GF-D8 (cell line): Measurements from ENCODE around the gene PDE4DIP.
"Not testable (repeated sequence)": the region's sequence is repeated elsewhere in the genome, so short reads cannot be mapped to it uniquely, and the experiment has no call there.

Source experiments
- DNase-seq: peaks from one replicate; lab custom pipeline; 2025; lab: John Stamatoyannopoulos, UW

The PDE4DIP gene

DNA sequence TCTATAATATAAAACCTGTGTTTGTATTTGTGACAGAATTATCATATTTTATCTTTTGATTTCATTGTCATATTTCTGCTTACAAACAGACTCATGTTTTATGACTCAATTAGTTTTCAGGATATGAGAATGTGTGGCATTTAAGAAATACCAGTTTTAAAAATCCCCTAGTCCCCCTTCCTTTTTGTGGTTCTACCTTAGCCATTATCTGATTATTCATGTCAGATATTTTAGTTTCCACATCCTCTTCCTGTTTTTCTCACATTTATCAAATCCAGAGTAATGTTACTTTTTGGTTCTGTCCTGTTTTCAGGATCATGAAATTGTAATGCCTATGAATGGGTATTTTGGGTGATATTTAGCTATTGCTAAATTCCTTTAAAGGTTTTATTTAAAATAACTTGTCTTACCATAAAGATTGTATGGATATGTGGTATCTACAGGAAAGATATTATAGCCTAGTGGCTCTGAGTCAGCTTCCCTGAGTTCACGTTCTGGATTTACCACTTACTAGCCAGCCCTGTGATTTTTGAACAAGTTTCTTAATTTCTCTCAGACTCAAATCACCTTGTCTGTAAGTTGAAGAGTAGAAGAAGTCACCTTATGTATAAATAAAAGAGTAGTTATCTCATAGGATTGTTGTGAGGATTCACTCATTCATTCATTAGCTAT, 131.8 kb downstream of the PDE4DIP start:
- DNase-seq: not testable (repeated sequence)

DNA sequence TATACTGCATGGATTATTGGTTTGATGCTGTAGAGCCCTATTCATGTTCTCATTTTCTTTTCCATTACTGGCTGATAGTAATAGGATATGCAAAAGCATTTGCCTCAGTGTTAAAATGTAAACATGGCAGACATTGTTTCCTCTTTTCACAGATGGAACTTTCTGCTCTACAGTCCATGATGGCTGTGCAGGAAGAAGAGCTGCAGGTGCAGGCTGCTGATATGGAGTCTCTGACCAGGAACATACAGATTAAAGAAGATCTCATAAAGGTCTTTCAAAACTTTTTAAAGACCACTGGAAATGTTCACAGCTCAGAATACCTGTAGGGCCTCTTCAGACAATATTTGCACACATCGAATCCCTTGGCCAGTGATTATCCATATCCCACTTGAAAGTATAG, 133.6 kb downstream of the PDE4DIP start:
- DNase-seq: not testable (repeated sequence)

DNA sequence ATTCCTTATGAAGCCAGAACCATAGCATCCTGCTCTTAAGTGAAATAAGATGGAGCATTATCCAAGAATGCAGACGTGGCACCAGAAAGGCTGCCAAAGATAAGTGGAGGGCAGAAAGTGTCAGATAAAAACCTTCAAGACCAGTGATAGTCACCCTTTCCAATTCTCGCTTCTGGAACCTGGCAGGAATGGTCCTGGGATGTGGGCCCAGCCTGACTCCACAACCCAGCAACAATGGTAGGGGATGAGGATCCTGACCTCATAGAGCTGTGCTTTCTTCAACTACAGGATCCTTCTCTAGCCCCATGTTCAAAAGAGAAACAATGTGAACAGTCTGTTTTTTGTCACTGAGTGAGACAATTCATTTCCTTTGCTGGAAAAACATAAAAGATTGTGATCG, 145.2 kb downstream of the PDE4DIP start:
- DNase-seq: not testable (repeated sequence)

DNA sequence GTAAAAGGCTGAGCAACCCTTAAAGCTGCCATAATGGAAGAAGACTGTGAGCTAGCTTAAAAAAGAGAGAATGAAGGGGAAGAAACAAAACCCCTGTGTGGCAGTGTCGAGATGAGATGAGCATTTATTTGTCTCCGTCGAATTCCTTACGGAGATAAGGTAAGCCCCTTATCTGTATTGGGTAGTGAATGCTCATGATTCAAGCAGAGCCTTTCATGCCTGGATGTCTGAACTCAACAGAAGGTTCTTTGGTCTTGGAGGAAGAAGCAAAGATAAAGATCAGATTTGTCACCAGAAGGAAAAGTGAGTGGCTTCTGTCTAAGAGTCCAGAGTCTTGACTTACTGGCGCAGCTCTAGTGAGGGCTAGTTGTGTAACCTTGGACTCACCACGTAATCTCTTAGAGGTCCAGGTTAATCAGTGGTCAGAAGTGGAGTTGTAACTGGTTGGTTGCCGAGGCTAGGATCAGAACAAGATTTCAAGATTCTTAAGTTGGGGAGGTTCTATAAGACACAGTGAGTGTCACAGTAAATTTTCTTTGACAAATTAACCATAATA, 146.1 kb downstream of the PDE4DIP start:
- not testable (repeated sequence) for DNase-seq

DNA sequence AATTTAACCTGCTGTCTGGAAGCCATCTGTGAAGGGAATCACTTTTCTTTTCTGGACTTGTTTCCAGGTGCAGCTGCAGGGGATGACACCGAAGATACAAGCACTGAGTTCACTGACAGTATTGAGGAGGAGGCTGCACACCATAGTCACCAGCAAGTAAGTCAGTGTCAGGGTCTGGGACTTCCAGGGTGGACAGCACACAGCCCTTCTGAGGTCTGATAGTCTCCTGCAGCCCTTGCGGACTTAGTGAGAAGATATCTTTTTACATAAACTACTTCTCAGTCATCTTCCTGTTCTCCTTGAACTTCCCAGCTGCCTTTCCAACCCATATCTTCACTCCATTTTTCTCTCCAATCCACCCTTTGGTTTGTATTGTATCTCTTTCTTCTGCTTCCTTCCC, 147.6 kb downstream of the PDE4DIP start:
- DNase-seq: not testable (repeated sequence)

DNA sequence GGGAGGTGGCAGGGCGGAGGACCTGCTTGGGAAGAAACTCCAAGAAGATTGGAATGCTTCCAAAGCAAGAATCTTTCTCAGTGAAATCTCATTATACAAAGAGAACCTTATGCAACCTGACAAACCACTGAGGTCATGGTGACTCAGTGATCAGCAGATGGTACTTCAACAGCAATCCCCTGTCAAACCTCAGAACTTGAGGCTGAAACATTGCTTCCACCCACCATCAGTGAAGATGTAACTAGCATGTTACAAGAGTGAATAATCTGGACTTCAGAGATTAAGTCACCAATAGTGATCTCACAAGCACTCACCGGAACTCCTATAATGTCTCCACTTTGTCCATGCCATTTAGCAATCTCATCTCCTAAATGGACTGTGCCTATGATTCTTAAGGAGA, 148.1 kb downstream of the PDE4DIP start:
- DNase-seq: not testable (repeated sequence)

DNA sequence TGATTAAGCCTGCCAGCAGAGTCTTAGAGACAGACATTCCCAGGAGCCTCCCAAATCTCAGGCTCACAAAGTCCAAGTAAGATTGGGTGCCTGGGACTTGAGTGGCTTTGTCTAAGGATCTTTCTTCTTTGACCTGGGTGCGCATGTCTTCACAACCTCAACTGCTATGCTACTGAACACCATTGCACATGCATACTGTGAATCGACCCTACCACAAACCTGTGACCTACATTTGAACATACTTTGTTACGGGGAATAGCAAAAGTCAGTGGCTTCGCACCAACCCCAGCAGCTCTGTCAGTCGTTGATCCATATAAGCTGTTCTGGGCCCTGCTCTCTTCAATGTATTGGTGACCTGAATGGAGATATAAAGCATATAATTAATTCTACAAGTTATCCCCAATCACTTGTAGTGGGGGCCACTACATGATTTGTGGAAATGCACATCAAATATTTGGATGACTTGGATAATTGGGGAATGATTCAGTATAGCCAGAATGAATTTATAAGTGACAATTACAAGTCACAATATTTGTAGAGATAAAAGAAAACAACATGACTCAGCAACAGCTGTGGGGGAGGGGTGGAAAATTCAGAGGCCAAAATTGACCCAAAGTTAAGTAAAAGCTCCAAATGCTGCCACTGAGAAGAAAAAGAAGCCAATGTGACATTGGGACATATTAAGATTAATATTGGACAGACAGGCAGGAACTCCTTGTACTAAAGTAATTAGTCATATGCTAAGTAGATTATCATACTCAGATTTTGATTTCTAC, 152.4 kb downstream of the PDE4DIP start:
- DNase-seq: not testable (repeated sequence)

DNA sequence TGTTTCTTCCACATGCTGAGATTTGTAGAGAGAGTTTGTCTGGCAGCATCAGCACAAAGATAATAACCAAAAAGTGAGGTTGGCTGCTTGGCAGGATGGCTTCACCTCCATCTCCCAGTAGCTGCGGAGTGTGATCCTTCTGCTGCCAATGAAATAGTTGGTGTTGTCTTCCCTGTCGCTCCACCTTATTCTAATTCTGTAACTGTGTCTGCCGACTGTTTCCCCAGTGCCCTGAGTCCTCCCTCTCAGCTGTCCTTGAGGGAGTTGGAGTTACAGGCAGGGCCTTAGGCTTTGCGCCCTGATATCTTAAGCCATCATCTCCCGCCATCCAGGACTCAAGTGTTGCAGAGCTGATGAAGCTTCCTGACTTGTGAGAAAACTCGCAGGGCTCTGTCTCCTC, 153.2 kb downstream of the PDE4DIP start:
- not testable (repeated sequence) for DNase-seq

DNA sequence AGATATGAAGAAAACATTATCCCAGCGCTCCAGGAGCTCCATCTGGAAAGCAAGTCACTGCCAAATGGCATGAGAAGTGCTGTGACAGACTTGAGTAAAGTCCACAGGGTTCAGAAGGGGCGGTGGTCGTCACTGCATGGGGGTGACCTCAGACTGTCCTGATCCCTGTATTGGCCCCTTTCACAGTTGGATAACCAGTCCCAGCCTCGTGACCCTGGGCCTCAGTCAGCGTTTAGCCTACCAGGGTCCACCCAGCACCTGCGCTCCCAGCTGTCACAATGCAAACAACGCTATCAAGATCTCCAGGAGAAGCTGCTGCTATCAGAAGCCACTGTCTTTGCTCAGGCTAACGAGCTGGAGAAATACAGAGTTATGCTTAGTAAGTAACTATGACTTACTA, 158.4 kb downstream of the PDE4DIP start:
- DNase-seq: not testable (repeated sequence)

DNA sequence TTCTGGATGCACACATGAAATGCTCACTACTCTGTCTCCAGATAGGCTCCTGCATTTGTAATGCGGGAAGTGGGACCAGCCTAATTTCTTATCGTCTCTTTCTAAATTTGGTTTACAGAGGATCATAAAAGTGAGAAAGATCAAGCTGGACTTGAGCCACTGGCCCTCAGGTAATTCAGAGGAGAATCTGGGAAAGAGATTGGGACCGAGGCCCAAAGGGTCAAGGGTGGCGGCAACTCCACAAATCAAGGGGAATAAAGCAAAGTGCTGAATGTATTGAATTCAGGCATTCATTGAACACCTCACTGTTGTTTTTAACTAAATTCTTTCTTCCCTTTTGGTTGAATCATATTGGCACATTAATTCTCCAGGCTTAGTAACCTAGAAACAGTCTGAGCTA, 164.1 kb downstream of the PDE4DIP start:
- DNase-seq: not testable (repeated sequence)

DNA sequence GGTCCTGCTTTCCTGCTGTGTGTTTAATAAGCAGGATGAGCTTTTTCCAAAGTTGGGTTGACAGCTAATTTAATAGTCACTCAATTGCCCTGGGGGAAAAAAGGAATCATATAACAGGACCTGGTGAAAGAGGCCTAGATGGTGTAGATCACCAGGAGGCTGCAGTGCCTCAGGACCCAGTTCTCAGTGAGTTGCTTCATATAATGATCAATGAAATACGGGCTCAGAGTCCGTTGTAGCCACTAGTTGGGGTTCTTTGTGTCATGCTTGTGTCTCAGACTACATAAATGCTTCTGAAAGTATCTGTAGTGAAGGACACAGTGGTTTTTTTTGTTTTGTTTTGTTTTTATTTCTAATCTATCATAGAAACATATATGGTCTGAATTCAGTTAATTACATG, 164.5 kb downstream of the PDE4DIP start:
- DNase-seq: not testable (repeated sequence)

DNA sequence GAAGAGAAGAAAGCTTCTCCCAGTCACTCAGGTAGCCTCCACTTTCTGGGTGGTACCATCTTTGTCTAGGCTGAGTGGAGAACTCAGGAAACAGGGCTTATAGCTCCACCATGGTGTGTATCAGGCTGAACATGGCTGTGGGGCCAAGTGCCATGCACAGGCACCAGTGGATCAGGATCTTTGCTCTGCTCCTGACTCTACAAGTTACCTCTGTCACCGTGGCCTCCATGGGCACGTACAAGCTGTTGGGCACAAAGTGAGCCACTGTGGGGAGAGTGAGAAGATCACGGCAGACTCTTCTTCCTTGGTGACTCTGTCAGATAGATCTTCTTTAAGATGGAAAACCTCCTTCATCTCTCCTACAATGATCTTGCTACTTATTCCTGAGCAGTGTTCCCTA, 165.5 kb downstream of the PDE4DIP start:
- not testable (repeated sequence) for DNase-seq

DNA sequence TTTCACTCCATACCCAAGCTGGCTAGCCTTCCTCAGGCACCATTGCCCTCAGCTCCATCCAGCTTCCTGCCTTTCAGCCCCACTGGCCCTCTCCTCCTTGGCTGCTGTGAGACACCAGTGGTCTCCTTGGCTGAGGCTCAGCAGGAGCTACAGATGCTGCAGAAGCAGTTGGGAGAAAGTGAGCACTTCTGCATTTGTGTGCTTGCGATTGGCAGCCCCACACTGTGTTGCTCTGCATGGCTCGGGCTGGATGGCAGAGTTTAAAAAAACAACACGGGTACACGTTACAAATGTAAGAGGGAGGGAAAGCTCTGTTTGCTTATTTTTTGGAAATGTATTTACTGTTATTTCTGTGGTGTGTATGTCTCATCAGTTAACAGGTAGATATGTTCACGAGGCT, 168.4 kb downstream of the PDE4DIP start:
- not testable (repeated sequence) for DNase-seq

DNA sequence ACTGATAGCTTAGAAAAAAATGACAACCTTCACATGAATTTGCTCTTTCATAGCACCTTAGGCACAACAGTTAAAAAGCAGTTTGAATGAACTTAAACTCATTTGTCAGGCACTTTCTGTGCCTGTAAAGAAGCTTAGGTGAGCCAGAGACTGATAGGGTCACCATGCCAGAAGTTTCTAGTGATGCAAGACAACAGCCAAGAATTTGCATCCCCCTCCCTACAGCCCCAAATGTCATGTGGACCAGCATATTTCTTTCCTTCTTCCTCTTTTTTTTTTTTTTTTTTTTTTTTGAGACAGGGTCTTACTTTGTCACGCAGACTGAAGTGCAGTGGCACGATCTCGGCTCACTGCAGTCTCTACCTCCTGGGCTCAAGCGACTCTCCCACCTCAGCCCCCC, 169.3 kb downstream of the PDE4DIP start:
- not testable (repeated sequence) for DNase-seq

DNA sequence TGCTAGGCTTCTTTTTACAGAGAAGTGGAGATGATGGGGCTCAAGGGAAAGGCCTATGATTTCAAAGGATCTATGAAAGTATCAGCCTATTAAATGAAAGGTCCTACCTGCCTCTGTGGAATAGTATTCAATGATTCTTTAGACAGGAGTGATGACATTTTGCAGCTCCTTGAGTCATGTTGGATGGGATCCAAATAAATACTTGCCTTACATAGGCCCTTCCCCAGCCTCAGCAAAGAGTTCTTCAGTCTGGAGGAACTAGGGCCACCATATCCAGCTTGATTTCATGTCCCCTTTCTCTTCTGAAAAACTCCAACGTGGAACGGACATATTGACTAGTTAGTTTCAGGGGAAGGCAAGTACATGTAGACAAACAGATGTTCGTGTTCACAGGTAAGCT, 171.3 kb downstream of the PDE4DIP start:
- DNase-seq: not testable (repeated sequence)

DNA sequence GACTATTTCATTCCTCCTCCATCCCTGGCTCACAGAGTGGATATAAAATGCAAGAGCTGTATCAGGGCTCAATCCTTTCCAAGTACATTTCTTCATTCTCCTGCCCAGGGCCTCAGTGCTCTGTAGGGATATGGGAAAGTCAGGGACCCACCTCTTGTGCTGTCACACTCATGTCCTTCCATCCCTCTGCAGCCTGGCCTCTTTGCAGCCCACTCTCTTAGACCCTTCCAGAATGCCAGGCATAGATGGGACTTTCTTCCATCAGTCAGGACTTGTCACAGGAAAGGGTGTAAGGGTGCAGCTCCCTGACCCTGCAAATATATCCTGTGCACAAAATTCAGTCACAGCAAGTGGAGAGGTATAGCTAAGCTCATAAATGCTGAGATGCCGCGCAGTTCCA, 172.4 kb downstream of the PDE4DIP start:
- not testable (repeated sequence) for DNase-seq

DNA sequence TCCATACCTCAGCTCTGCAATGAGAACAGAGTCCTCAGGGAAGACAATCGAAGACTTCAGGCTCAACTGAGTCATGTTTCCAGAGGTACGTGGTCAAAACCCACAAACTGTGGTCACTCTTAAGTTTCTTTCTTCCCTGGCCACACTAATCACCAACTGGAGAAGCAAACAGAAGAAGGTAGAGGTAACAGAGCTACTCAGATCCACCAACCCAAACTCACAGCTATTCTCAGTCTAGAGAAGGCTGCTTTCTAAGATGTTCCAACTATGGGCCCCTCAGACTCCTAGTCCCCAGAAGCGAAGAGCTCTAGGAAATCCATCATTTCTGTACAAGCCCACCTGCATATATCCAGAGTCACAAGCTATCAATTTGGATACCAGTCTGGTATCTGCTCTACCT, 174.3 kb downstream of the PDE4DIP start:
- DNase-seq: not testable (repeated sequence)

DNA sequence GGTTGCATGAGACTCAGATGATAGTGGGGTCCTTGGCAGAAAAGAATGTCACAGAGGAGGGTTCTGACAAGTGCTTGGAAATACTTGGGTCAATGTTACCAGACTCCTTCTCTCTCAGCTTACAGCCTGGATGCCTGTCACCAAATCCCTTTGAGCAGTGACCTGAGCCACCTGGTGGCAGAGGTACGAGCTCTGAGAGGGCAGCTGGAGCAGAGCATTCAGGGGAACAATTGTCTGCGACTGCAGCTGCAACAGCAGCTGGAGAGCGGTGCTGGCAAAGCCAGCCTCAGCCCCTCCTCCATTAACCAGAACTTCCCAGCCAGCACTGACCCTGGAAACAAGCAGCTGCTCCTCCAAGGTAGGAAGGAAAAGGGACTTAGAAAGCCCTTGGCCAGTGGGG, 180.1 kb downstream of the PDE4DIP start:
- DNase-seq: not testable (repeated sequence)

DNA sequence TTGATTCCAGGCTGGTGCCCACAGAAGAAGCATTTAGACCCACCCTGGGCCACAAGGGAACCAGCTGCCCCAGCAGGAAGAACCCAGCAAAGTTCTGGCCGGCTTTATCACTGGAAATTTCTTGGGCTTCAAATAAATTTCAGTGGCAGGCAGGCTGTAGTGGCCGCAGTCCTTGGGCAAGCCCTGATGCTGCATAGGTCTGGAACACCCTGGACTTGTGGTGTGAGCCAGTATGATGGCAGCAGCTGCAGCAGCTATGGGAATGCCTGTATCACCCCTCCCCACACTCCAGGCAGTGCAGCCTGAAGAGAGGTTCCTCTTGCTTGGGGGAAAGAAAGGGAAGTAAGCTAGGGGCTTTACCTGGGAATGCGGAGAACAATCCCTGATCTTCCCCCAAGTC, 189.7 kb downstream of the PDE4DIP start:
- DNase-seq: not testable (repeated sequence)

DNA sequence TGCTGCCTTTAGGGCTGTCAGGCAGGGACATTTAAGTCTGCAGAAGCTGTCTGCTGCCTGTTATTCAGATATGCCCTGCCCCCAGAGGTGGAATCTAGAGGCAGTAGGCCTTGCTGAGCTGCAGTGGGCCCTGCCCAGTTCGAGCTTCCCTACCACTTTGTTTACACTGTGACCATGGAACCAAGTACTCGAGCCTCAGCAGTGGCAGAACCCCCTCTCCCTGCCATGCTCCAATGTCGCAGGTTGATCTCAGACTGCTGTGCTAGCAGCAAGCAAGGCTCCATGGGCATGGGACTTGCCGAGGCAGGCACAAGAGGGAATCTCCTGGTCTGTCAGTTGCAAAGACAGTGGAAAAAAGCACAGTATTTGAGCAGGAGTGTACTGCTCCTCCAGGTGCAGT, 198.8 kb downstream of the PDE4DIP start:
- DNase-seq: not testable (repeated sequence)

DNA sequence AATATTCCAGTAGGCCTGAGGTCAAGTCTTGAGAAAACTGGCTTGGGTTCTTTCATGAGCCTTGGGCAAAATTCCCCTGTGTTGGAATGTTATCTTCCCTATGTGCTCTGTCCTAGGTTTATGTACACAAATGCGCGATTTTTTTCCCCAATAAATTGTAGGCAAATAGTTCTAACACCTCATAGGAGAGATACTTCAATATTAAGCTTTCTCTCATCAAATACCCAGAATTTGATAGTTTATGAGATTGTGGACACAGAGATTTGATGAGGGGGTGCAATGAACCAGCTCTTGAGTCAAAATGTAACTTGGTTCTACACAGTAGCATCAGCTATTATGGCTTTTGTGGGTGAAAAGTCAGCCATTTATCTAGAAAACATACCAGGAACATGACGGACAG, 220.4 kb downstream of the PDE4DIP start:
- DNase-seq: not testable (repeated sequence)

DNA sequence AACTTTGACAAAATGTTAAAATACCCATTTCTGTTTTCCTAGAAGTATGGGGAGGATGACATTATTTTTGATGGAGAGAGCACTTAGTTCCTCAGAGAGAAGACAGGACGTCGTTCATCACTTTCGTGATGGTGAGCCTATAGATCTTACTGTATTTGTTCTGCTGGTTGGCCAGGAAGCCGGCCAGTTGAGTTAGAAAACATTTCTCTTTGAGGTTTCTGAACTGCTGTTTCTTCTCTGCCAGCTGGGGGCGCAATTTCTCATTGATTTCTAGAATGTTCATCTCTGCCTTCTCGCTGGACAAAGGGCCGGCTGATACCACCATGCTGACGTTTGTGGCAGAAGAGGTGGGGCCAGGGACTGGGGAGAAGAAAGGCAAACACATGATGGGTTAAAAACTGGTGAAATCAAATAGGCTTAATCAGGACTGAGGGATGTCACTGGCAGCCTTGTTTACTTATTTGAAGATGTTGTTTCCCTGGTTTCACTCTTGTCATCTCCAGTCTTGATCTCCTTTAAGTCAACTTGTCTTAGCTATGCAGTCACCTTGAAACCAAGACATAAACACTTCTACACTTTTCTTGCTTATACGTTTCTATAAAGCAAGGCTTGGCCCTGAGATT, 231.4 kb downstream of the PDE4DIP start:
- not testable (repeated sequence) for DNase-seq
